ENCODE results near the gene TFDP2.

Gene TFDP2

DNA sequence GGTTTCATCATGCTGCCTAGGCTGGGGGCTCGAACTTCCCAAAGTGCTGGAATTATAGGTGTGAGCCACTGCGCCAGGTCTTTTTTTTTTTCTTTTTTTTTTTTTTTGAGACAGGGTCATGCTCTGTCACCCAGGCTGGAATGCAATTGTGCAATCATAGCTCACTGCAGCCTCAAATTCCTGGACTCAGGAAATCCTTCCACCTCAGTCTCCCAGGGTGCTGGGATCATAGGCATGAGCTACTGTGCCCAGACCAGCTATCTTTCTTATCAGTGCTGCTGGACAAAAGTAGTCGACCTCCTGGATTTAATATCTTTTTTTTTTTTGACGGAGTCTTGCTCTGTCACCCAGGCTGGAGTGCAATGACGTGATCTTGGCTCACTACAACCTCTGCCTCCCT is 60.8 kb downstream of the TFDP2 start:
- Histone ChIP-seq H3K79me2 (no peaks in the 10 kb centered on the region), H2AFZ (no peak overlapping the region), H3K36me3 (ENCODE audit: control insufficient read depth, insufficient read depth, low read length) (peaks cover 4% of the 10 kb centered on the region), H3K27ac (no peak overlapping the region), H3K4me1 (no peaks in the 10 kb centered on the region), H3K9ac (no peak overlapping the region), H3K4me2 (ENCODE audit: low read length) (no peak overlapping the region), H3K4me3 (ENCODE audit: low read depth, low read length) (no peak overlapping the region), H3K27me3 (ENCODE audit: control insufficient read depth, insufficient read depth, low read length) (no peaks in the 10 kb centered on the region), H3K9me3 (ENCODE audit: control insufficient read depth, low read length) (no peaks in the 10 kb centered on the region)
- TF ChIP-seq, protein P1, sequence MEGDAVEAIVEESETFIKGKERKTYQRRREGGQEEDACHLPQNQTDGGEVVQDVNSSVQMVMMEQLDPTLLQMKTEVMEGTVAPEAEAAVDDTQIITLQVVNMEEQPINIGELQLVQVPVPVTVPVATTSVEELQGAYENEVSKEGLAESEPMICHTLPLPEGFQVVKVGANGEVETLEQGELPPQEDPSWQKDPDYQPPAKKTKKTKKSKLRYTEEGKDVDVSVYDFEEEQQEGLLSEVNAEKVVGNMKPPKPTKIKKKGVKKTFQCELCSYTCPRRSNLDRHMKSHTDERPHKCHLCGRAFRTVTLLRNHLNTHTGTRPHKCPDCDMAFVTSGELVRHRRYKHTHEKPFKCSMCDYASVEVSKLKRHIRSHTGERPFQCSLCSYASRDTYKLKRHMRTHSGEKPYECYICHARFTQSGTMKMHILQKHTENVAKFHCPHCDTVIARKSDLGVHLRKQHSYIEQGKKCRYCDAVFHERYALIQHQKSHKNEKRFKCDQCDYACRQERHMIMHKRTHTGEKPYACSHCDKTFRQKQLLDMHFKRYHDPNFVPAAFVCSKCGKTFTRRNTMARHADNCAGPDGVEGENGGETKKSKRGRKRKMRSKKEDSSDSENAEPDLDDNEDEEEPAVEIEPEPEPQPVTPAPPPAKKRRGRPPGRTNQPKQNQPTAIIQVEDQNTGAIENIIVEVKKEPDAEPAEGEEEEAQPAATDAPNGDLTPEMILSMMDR (IDR thresholded peaks at IDR 0.05), result no peak

GRCh38 chr3:142087676-142088075 is 61.7 kb downstream of the TFDP2 start:
- H3K9ac ChIP-seq, result no peak overlapping the region
- H3K79me2 ChIP-seq, result no peaks in the 10 kb centered on the region
- H3K36me3 ChIP-seq (ENCODE audit: control insufficient read depth, insufficient read depth, low read length), result peaks cover 4% of the 10 kb centered on the region
- H3K27me3 ChIP-seq (ENCODE audit: control insufficient read depth, insufficient read depth, low read length), result no peaks in the 10 kb centered on the region
- H3K9me3 ChIP-seq (ENCODE audit: control insufficient read depth, low read length), result no peaks in the 10 kb centered on the region
- H3K4me1 ChIP-seq, result no peaks in the 10 kb centered on the region
- H3K4me3 ChIP-seq (ENCODE audit: low read depth, low read length), result no peak overlapping the region
- no peak overlapping the region for H3K4me2 ChIP-seq (ENCODE audit: low read length)
- TF ChIP-seq, protein P1 (IDR thresholded peaks at IDR 0.05), result no peak
- no peak overlapping the region for H3K27ac ChIP-seq
- H2AFZ ChIP-seq, result no peak overlapping the region

GRCh38 chr3:142086581-142087090 is 62.7 kb downstream of the TFDP2 start:
- no peak overlapping the region for H3K27ac ChIP-seq
- TF ChIP-seq, protein P1 (IDR thresholded peaks at IDR 0.05), result no peak
- H3K27me3 ChIP-seq (ENCODE audit: control insufficient read depth, insufficient read depth, low read length), result no peaks in the 10 kb centered on the region
- H3K4me3 ChIP-seq (ENCODE audit: low read depth, low read length), result no peak overlapping the region
- H2AFZ ChIP-seq, result no peak overlapping the region
- no peak overlapping the region for H3K4me2 ChIP-seq (ENCODE audit: low read length)
- no peaks in the 10 kb centered on the region for H3K9me3 ChIP-seq (ENCODE audit: control insufficient read depth, low read length)
- no peaks in the 10 kb centered on the region for H3K79me2 ChIP-seq
- H3K9ac ChIP-seq, result no peak overlapping the region
- peaks cover 4% of the 10 kb centered on the region for H3K36me3 ChIP-seq (ENCODE audit: control insufficient read depth, insufficient read depth, low read length)
- no peaks in the 10 kb centered on the region for H3K4me1 ChIP-seq

GRCh38 chr3:142081178-142081577 is 68.2 kb downstream of the TFDP2 start:
- Histone ChIP-seq H3K4me2 (ENCODE audit: low read length) (no peak overlapping the region), H3K79me2 (peaks cover 2% of the 10 kb centered on the region), H3K9ac (no peak overlapping the region), H2AFZ (no peak overlapping the region), H3K27ac (no peak overlapping the region), H3K4me3 (ENCODE audit: low read depth, low read length) (no peak overlapping the region), H3K4me1 (no peaks in the 10 kb centered on the region), H3K36me3 (ENCODE audit: control insufficient read depth, insufficient read depth, low read length) (peaks cover 4% of the 10 kb centered on the region), H3K27me3 (ENCODE audit: control insufficient read depth, insufficient read depth, low read length) (no peaks in the 10 kb centered on the region), H3K9me3 (ENCODE audit: control insufficient read depth, low read length) (no peaks in the 10 kb centered on the region)
- TF ChIP-seq, protein P1 (IDR thresholded peaks at IDR 0.05), result no peak

DNA sequence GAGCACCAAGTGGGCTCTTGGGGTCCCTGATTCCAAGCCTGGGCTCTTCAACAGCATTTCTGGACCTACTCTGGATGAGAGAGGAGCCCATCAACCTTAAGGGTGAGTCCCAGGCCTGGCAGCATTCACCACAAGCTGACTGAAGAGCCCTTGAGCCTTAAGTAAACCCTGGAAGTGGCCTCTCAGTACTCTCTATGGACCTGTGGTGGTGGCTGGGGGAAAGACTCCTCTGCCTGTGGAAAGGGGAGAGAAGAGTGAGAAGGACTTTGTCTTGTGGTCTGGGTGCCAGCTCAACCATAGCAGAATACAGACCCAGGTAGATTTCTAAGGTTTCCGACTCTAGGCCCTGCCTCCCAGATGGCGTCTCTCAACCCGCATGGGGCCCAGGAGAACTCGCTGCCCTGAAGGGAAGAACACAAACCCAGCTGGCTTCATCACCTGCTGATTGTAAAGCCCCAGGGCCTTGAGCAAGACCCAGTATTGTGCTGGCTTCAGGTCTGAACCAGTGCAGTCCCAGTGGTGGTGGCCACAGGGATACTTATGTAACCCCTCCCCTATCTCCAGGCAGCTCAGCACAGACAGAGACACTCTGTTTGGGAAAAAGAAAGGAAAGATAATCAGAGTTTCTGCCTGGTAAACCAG is 71.4 kb downstream of the TFDP2 start:
- H3K9ac ChIP-seq, result no peak overlapping the region
- no peak overlapping the region for H3K4me3 ChIP-seq (ENCODE audit: low read depth, low read length)
- TF ChIP-seq, protein P1 (IDR thresholded peaks at IDR 0.05), result no peak
- H3K36me3 ChIP-seq (ENCODE audit: control insufficient read depth, insufficient read depth, low read length), result no peaks in the 10 kb centered on the region
- H2AFZ ChIP-seq, result no peak overlapping the region
- no peaks in the 10 kb centered on the region for H3K9me3 ChIP-seq (ENCODE audit: control insufficient read depth, low read length)
- no peak overlapping the region for H3K4me2 ChIP-seq (ENCODE audit: low read length)
- peaks cover 2% of the 10 kb centered on the region for H3K79me2 ChIP-seq
- no peak overlapping the region for H3K27ac ChIP-seq
- no peaks in the 10 kb centered on the region for H3K27me3 ChIP-seq (ENCODE audit: control insufficient read depth, insufficient read depth, low read length)
- no peaks in the 10 kb centered on the region for H3K4me1 ChIP-seq

Data from parathyroid adenoma (tissue), 2 donors.